GM10847 (cell line): Measurements from ENCODE around the gene SETD1B.

Experiments used
- POLR2A ChIP-seq: IDR thresholded peaks from 2 replicates; pipeline ENCODE4 v1.6.1; 2011; ENCODE audit not compliant: insufficient read length; ENCODE audit errors: extremely low read depth

The SETD1B gene

DNA sequence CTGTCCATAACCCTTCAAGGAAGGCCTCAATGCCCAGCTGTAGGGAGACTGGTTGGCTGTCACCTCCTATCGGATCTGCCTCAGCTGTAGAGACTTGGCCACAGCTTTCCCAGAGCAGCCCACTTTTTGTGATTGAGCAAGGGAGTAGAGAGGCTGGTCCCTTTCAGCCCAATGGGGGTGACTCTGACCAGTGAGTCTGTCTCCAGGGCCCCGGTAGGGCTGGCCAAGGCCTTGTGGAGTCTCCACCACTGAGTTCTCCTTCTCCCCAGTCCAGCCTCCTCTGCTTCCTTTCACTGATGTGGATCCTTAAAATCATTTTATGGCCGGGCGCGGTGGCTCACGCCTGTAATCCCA is 69.4 kb downstream of the SETD1B start:
- no peak for TF ChIP-seq POLR2A

DNA sequence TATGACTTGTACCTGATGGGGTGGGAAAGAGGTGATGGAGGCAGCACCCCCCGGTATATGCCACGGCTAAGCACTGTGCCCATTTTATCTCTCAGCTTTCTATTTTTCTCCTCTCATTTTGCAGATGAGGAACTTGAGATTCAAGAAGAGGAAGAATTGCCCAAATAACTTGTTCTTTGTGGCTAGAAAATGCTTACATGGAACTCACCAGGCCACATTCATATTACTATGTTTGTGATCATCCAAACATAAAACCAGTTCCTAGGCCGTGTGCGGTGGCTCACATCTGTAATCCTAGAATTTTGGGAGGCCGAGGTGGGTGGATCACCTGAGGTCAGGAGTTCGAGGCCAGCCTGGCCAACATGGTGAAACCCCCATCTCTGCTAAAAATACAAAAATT is 70.3 kb downstream of the SETD1B start:
- TF ChIP-seq POLR2A, result no peak

- TF ChIP-seq POLR2A, result no peak
Measured at GRCh38 chr12:121875582-121875981, 71.8 kb downstream of the SETD1B start.
